Ishikawa (cell line): ENCODE data around the gene NFIB.

Source experiments
- CEBPB ChIP-seq: IDR thresholded peaks from 2 replicates; pipeline ENCODE4 v1.6.1; 2012
- CREB1 ChIP-seq: IDR thresholded peaks from 2 replicates; pipeline ENCODE4 v1.6.1; 2012; ENCODE audit warnings: low read depth
- EGR1 ChIP-seq: IDR thresholded peaks from 2 replicates; pipeline ENCODE4 v1.6.1; 2012
- EP300 ChIP-seq: IDR thresholded peaks from 2 replicates; pipeline ENCODE4 v1.6.1; 2012; ENCODE audit warnings: borderline replicate concordance
- FOXM1 ChIP-seq: IDR thresholded peaks from 2 replicates; pipeline ENCODE4 v1.6.1; 2012; ENCODE audit warnings: low read depth, borderline replicate concordance
- NFIC ChIP-seq: IDR thresholded peaks from 2 replicates; pipeline ENCODE4 v1.6.1; 2012
- RAD21 ChIP-seq: IDR thresholded peaks from 2 replicates; pipeline ENCODE4 v1.6.1; 2012; ENCODE audit warnings: low read depth
- TAF1 ChIP-seq: IDR thresholded peaks from 2 replicates; pipeline ENCODE4 v1.6.1; 2012; ENCODE audit warnings: low read depth, mild to moderate bottlenecking
- TCF12 ChIP-seq: IDR thresholded peaks from 2 replicates; pipeline ENCODE4 v1.6.1; 2012; ENCODE audit warnings: low read depth
- TEAD4 ChIP-seq: IDR thresholded peaks from 2 replicates; pipeline ENCODE4 v1.6.1; 2012
- YY1 ChIP-seq: IDR thresholded peaks from 2 replicates; pipeline ENCODE4 v1.6.1; 2012; ENCODE audit warnings: low read depth
- ZBTB7A ChIP-seq: IDR thresholded peaks from 2 replicates; pipeline ENCODE4 v1.6.1; 2012; ENCODE audit warnings: low read depth
- TF ChIP-seq, protein P1 (sequence below): IDR thresholded peaks from 2 replicates; pipeline ENCODE4 v1.6.1; 2012
- TF ChIP-seq, protein P2 (sequence below): IDR thresholded peaks from 2 replicates; pipeline ENCODE4 v1.6.1; 2012; ENCODE audit warnings: low read depth, mild to moderate bottlenecking
- TF ChIP-seq, protein P3 (sequence below): IDR thresholded peaks from 2 replicates; pipeline ENCODE4 v1.6.1; 2012

NFIB gene

DNA sequence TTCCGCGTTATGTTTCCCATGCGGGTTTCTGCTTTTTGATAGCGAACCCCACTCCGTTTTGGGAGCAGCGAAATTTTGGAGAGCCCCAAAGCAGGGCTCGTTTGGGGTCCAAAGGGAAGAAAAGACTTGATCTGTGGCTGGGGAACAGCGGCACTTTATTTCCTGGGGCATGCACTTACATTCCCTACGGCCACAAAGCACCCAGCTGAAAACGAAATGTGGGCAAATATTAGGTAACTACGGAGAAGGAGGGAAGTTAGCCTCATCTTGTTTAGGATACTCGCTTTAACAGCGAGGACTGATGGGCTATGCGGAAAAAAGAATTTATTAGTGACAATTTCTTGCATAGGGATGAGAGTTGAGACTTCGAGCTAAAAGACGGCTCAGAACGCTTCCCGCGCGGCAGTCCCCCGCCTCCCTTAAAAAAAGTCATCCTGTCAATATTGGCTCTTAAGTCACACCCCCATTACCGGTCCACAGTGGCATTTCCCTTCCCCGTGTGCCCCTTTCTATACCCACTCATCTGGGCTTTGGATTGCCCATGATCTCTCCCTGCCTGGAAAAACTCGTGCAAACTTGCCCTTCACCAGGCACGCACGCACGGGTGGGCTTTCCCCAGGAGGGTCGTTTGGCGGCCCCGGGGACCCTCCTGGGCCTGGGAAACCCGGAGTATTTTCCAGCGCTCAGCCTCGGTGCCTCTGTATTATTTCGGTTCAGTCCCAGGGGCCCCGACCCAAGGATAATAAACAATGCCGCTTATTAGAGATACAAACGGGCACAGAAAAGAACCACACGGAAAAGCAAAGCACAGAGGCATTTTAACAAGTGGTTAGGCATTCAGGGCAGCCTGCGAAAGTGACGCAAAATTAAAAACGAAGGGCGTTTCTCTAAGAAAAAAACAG lies 35.8 kb upstream of the NFIB start:
- no peak for TF ChIP-seq TEAD4

DNA sequence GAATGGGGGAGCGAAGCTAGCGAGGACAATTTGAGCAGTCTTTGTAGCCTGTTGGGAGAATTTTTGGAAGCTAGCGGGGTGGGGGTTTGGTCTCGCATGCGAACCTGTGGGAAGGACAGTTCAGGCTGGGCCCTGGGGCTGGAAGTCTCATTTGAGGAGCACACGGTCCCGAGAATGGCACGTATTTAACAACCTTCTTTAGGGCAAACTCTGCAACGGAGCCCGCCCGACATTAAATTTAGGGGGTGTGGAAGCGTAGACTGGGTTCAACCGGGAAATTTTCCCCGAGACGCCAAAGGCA lies 35.2 kb upstream of the NFIB start:
- TF ChIP-seq NFIC (no peak), EP300 (no peak), RAD21 (no peak), TAF1 (no peak), EGR1 (no peak)

DNA sequence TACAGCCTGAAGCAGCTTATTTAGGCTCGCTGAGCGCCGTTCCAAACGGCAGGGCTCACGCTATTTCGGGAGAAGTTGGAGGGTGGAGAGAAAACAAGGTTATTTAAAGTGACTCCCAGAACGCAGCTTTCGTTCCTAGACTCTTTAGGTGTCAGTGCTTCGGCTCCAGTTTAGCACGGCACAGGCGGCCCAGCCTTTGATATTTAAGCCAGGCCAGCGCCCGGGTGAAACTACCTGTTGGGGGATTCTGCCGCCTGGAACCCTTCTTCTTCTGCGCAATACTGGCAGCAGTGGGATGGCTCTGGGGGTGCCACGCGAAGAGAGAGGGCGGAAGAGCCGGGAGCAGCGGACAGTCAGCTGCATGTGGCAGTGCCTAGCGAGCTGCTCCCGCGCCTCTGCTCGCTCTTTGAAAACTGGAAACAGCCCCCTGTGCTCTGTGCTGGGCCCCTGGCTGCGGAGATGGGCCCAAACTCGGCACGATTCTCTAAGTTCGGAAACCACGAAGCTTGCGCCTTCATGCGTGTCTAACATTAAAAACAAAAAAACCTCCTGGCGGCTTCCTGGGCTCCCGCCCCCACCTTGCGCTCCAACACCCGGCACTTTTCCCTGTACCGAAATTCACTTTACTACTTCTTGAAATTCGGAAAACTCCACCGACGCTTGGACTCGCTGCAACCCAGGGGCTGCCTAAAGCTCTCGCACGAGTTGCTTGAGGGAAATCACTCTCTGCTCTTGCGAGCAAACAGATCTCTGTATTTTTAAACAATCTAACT lies 34.6 kb upstream of the NFIB start:
- no peak for TF ChIP-seq RAD21
- TF ChIP-seq CREB1 = no peak
- no peak for TF ChIP-seq TAF1
- no peak for TF ChIP-seq TCF12
- TF ChIP-seq, protein P1, sequence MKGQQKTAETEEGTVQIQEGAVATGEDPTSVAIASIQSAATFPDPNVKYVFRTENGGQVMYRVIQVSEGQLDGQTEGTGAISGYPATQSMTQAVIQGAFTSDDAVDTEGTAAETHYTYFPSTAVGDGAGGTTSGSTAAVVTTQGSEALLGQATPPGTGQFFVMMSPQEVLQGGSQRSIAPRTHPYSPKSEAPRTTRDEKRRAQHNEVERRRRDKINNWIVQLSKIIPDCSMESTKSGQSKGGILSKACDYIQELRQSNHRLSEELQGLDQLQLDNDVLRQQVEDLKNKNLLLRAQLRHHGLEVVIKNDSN = no peak
- TF ChIP-seq, protein P2, sequence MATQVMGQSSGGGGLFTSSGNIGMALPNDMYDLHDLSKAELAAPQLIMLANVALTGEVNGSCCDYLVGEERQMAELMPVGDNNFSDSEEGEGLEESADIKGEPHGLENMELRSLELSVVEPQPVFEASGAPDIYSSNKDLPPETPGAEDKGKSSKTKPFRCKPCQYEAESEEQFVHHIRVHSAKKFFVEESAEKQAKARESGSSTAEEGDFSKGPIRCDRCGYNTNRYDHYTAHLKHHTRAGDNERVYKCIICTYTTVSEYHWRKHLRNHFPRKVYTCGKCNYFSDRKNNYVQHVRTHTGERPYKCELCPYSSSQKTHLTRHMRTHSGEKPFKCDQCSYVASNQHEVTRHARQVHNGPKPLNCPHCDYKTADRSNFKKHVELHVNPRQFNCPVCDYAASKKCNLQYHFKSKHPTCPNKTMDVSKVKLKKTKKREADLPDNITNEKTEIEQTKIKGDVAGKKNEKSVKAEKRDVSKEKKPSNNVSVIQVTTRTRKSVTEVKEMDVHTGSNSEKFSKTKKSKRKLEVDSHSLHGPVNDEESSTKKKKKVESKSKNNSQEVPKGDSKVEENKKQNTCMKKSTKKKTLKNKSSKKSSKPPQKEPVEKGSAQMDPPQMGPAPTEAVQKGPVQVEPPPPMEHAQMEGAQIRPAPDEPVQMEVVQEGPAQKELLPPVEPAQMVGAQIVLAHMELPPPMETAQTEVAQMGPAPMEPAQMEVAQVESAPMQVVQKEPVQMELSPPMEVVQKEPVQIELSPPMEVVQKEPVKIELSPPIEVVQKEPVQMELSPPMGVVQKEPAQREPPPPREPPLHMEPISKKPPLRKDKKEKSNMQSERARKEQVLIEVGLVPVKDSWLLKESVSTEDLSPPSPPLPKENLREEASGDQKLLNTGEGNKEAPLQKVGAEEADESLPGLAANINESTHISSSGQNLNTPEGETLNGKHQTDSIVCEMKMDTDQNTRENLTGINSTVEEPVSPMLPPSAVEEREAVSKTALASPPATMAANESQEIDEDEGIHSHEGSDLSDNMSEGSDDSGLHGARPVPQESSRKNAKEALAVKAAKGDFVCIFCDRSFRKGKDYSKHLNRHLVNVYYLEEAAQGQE = no peak
- no peak for TF ChIP-seq YY1
- no peak for TF ChIP-seq CEBPB
- TF ChIP-seq EP300 = no peak
- no peak for TF ChIP-seq TEAD4
- no peak for TF ChIP-seq NFIC
- TF ChIP-seq, protein P3, sequence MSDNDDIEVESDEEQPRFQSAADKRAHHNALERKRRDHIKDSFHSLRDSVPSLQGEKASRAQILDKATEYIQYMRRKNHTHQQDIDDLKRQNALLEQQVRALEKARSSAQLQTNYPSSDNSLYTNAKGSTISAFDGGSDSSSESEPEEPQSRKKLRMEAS = no peak
- no peak for TF ChIP-seq FOXM1
- no peak for TF ChIP-seq ZBTB7A
- TF ChIP-seq EGR1 = no peak

DNA sequence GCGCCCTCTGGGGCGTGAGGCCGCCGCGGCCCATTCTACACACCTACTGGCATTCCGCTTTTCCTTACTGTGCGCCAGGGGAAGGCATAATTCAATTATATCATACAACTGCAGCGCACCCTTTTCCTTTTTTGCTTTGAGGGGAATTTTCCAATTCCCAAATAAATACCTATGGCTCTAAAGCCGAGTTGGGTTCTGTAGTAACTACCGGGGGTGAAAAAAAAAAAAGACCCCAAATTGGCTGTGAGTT lies 34.1 kb upstream of the NFIB start:
- no peak for TF ChIP-seq CEBPB
- TF ChIP-seq ZBTB7A = no peak
- no peak for TF ChIP-seq EP300
- no peak for TF ChIP-seq YY1
- TF ChIP-seq NFIC = no peak
- TF ChIP-seq TEAD4 = no peak
- TF ChIP-seq, protein P1 = no peak
- no peak for TF ChIP-seq RAD21
- TF ChIP-seq, protein P3 = no peak
- TF ChIP-seq CREB1 = no peak
- TF ChIP-seq TAF1 = no peak
- no peak for TF ChIP-seq FOXM1
- TF ChIP-seq, protein P2 = no peak
- TF ChIP-seq EGR1 = no peak
- TF ChIP-seq TCF12 = no peak

DNA sequence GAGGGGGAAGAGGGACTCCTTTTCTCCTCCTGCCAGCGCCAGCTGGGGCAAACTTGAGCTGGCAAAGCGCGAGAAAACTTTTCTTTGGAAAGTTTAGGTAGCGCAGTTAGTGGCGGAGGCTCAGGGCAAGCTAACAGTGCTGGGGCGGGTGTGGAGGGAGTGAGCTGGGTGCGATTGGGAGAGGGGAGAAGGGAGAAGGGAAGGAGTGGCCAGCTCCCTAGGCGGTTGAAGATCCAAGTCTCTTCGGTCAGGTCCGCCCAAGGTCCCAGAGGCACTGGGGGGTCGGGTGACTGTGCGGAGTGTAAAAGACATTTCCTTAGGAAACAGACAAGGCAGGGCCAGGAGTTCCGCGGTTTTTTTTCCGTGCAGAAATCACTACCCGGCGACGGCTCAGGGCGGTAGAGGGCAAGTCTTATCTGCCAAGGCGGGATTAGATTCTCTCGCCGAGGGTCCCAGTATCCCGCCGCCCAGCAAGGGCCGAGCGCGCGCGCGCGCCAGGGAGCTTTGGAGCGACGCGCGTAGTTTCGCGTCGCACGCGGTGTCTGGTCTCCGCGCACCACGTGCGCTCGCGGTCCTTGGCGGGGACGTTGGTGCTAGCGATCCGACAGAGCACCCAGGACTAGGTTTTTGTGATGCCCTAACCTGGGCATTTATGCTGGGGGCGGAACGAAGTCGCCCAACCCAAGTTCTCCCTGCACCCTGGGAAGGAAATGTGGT lies 33.6 kb upstream of the NFIB start:
- TF ChIP-seq RAD21 = 0 out of 2 replicates have a peak, but pooled peaks have one; percentile 5
- TF ChIP-seq, protein P3 = peak; percentile 98
- TF ChIP-seq, protein P2 = no peak
